Measurements from ENCODE around the gene HDAC10.

HDAC10 gene

DNA sequence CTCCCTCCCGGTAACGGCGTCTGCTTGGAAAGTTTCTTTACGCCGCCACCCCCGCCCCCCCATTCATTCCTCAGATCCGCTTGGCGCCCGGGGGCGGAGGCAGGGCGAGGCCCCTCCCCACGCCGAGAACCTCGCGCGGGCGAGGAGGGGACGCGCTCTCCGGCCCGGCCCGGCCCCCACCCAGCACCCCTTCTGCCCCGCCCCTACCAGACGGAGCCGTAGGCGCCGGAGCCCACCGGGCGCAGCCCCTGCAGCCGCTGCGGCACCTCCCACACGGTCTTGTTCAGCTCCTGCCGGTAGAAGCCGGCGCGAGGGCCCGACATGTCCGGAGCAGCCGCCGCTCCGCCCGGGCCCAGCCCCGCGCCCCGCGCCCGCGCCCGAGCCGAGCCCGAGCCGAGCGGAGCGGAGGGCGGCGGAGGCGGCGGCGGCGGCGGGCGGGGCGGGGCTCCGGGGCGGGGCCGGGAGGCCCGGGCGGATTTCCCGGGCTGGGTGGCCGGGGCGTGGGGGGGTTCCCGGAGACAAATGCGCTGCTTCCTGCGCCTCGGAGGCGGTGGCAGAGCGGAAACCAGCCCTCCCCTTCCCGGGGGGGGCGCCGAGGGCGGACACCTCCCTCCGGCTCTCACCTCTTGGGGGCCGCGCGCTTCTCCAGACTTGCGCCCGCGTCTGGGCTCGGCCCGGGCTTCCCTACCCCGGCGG is 19.1 kb upstream of the HDAC10 start, which contains the start of gene MAPK11:
MAPK11 (minus strand) TSS at position 411 of the 696 bp plus-strand sequence; CDS start at position 323, 88 bp downstream.
- DNase-seq: peak in 1 of 2 experiments; percentile 29

DNA sequence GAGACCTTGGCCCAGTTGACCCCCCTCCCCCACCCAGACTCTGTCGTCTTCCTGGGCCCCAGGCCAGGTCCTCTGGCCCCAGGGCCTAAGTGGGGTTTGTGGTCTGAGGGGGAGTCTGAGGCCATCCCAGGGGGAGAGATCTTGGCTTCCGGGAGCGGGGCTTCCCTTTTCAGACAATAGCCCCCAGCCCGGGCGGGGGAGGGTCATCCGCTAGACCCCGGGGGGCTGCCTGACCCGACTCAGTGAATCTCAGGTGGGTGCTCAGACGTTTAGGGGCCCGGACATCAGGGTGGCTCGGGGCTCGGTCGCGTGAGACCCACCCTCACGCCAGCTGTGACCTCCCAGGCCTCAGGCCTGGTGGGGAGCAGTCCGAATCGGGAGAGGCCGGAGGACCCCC is 18.5 kb upstream of the HDAC10 start:
- no peak for DNase-seq

DNA sequence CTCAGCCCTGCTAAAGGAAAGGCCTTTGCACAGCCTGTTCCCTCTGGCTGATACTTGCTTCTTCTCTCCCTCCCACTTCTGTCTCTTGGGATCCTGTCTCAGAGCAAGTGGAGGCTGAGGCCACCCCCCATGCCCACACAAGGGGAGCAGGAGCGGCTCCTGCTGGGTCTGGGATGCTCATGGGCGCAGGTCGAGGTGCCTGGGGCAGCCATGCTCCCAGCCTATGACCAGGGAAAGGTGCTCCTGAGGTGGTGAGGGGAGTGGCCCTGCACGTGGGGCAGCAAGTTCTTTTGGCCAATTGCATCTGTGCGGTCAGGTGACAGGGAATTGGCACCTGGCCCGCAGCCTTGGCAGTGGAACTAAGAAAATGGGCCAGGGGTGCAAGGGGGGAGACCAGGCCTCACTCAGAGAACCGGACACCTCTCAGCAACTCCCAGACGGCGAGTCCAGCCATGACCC is 17.6 kb upstream of the HDAC10 start:
- no peak for DNase-seq

DNA sequence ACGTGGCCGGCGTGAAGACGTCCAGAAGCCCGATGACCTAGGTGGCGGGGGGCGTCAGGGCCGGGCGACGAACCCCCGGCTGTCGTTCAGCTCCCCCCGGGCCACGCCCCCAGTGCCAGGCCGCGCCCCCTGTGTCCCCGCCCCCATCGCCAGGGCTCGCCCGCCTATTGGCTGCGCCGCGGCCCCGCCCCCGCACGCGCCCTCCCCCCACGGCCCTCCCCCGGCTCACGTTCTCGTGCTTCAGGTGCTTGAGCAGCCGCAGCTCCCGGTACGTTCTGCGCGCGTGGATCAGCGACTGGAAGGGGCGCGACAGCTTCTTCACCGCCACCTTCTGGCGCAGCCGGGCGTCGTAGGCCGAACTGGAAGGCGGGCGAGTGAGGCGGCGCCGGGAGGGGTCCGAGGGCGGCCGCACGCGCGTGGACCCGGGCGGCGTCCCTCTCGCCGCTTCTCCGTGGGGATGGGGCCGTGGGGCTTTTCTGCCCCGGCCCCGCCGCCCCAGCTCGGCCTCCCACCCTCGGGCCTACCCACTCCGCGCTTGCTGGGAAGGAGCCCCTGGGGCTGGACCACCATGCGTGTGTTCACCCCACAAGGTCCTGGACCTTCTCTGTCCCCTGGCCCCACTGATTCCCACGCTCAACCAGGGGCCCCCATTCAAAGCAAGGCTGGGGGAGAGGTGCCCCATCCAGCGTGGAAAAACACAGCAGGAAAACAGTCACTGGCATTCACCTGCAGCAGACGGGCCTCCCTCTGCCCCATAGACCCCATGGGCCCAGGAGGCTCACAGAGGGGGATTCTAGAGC is 16.7 kb upstream of the HDAC10 start:
- DNase-seq: no peak

DNA sequence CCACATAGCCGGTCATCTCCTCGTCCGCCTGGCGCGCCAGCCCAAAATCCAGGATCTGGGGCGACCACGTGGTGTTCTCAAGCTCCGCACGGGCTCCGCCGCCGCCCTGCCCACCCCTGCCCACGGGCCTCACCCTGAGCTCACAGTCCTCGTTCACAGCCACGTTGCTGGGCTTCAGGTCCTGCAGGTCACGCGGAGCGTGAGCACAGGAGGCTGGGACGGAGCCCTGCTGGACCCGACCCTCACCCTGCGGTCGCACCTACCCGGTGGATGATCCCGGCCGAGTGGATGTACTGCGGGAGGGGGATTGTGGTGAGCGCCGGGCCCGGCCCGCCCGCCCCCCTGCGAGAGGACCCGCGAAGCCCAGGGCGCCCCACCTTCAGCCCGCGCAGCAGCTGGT is 15.9 kb upstream of the HDAC10 start:
- DNase-seq: no peak

DNA sequence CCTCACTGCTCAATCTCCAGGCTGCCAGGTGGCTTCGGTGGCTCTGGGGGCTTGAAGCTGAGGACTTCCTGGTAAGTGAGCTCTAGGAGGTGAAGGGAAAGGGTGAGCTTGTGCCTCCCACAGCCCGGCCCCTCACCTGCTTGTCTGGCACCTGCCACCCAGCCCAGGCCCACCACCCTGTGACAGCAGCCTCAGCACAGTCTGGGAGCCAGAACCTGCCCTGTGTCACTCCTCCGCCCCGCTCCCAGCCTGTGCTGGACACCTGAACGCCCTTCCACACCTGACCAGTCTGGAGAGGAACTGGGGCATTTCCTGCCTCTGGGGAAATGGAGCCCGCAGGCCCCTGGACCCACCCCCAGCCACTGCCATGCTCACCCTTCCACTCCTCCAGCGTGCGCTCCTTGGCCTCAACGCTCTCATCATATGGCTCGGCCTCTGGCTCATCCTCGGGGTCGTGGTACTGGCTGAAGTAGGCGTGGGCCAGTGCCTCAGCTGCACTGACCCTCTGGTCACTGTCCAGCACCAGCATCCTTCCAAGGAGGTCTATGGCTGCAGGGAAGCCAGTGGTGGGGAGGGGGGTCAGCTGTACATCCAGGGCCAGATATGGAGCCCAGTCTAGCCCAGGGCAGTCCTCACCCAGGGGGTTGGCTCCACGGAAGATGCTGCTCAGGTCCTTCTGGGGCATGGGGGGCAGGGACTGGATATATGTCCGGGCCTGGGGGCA is 14.0 kb upstream of the HDAC10 start:
- no peak for DNase-seq

DNA sequence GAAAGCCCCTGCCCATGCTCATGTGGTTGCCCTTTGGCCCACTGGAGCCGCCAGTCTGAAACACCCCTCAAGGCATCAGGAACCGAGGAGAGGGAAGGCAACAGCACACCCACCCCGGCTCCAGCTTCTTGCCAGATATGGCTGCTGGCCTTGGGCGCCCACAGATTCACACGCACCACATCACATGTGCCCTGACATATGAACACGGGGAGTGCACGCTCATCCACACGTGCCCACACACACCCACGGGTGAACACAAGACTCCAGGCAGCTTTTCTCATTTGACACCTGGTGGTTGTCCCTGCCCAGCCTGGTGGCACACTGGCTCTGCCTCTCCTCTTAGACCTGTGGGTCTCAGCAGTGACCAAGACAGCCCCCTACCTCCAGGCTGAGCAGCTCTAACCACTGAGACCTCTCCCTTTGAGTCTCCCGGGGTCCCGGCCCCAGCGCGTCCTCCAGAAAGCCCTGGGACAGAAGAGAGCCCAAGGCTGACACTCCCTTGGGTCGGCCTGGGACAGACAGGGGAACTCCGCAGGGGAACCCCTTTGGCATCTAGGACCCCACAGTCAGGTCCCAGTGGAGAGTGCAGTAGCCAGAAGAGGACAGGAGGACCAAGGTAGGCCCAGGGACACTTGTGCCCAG is 13.2 kb upstream of the HDAC10 start:
- DNase-seq: no peak

DNA sequence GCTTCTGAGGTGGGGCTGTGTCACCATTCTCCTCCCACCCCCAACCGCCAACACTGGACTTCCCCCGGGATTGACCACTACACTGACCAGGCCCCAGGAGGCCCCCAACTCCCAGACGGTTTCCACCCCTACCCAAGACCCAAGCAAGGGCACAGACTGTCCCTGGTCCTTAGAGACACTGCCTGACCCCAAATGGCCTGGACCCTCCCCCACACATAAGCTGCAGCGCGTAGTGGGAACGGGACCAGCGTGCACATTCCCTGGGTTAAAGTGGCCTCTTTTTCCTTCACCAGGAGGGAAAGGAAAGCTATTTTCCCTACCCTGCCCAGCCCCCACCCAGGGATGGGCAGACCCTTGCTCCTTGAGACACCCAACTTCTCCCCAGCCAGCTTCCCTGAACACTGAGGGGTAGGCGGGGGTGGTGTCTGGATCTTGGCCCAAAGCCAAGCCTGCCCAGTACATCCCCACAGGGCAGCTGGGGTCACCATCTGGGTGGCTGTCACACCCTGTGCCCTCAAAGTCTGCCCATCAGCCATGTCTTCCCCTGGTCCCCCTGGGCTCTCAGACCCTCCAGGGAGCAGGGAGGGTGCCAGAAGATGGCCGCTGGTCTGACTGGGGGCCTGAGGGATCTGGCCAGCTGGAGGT is 12.0 kb upstream of the HDAC10 start:
- DNase-seq: no peak

DNA sequence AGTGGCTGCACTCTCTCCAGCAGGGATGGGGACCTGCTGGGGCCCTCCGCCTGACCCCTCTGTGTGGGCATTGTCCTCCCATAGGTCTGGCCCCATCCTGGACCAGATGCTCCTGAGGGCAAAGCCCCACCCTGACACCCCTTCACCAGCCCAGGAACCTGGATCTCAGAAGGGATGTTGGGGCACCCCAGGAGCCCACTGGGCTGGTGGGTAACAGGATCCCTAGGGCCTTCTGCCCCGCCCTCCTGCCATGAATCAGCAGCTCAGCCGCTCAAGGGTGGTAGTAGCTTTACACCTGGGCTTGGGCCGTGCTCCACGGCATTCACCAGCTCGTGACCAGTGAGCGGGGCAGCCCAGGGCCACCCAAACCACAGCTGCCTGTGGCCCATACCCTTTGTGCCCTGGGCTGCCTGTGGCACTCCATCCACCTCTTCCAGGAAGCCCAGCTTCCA is 11.4 kb upstream of the HDAC10 start:
- DNase-seq: peak in 1 of 2 experiments; percentile 9

DNA sequence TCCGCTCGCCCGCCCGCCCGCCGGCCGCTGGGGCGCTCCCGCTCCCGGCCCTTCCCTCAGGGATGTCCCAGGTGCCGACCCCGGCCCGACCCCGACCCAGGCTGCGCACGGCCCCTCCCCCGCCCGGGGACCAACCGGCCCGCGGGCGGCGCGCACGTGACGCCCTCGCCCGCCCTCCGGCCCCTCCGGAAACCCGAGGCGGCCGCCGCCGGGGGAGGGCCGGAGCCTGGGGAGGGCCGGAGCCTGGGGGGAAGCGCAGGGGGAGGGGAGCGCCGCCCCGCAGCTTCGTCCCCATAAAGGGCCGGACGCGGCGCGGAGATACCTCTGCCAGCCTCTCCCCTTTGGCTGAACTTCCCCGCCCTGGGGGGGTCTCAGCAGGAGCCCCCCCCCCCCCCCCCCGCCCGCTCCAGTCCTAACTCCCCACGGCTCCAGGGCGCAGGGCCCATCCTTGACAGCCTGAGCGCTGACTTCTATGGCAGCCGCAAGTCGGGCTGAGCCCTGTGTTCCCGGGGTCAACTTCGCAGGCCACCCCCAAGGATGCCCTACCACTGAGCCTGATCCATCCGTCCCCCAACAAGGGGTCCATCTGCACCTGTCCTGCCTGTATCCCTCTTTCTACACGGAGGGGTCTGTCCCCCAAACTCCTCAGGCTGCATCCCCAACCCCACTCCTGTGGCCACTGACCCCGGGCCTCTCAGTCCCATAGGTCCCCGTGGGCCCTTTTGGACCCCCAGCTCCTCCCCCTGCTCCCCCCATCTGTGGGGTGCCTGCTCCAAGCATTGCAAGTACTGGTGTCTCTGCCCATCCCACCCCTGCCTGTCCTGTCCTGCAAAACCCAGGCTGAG is 10.8 kb upstream of the HDAC10 start, which contains the start of gene MAPK12:
MAPK12 (minus strand) TSS at position 69 of the 845 bp plus-strand sequence. CDS start 174 bp downstream, outside the sequence.
- peak in 1 of 2 experiments; percentile 12 for DNase-seq

DNA sequence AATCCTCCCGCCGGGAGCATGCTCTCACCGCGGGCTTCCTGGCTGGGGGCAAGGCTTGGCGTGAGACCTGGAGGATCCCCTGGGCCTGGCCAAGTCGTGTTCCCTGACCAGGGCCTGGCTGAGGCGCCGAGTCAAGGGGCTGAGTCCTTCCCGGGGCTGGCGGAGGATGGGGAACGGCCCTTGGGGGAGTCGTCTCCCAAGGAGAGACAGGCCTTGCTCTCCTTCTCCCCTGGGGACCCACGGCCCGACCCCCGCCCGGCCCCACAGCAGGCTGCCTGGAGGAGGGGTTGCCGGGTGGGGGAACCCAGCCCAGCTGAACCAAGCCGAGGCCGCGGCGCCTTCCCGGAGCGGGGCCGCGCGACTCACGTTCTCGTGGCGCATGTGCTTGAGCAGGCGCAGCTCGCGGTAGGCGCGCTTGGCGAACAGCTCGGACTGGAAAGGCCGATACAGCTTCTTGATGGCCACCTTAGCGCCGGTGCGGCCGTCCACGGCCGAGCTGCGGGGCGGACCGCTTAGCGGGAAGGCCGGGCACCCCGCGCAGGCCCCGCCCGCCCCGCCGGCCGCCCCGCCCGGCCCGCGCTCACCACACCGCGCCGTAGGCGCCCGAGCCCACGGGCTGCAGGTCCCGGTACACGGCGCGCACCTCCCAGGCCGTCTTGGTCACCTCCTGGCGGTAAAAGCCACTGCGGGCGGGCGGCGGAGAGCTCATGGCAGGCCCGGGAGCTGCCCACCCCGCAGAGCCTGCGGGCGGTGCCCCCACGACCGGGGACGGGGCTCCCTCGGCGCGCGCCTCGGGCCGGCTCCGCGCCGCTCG is 9.9 kb upstream of the HDAC10 start:
- DNase-seq: peak in 1 of 2 experiments; percentile 38

DNA sequence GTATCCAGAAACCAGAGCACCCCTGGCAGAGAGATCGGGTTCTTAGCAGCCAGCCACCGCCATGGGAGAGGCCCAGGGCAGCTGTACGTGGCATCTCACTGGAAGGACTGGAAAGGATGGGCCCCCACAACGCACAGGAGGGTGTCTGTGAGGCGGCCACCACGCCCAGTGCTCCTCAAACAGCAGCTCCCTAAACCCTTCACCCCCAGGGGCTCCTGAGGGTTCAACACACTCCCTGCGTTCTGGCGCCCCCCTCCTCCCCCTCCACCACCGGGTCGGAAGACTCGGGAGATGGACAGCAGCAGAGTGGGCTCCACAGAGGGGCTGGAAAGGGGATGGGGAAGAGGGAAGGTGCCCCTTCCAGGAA is 9.4 kb upstream of the HDAC10 start:
- DNase-seq: peak in 1 of 2 experiments; percentile 19

DNA sequence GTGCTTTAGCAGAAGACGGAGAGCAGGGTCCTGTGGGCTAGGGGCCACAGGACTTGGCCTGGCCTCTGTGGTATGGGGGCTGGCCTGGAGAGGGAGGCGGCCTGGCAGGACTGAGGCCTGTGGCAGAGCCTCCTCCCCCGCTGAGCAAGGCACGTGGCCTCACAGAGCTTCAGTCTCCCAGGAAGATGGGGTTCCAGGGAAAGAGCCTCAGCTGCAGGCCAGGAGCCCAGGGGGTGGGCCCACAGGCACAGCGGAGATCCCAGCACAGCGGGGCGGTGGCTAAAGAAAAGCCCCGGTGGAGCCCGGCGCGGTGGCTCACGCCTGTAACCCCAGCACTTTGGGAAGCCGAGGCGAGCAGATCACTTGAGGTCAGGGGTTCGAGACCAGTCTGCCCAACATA is 8.2 kb upstream of the HDAC10 start:
- DNase-seq: no peak

DNA sequence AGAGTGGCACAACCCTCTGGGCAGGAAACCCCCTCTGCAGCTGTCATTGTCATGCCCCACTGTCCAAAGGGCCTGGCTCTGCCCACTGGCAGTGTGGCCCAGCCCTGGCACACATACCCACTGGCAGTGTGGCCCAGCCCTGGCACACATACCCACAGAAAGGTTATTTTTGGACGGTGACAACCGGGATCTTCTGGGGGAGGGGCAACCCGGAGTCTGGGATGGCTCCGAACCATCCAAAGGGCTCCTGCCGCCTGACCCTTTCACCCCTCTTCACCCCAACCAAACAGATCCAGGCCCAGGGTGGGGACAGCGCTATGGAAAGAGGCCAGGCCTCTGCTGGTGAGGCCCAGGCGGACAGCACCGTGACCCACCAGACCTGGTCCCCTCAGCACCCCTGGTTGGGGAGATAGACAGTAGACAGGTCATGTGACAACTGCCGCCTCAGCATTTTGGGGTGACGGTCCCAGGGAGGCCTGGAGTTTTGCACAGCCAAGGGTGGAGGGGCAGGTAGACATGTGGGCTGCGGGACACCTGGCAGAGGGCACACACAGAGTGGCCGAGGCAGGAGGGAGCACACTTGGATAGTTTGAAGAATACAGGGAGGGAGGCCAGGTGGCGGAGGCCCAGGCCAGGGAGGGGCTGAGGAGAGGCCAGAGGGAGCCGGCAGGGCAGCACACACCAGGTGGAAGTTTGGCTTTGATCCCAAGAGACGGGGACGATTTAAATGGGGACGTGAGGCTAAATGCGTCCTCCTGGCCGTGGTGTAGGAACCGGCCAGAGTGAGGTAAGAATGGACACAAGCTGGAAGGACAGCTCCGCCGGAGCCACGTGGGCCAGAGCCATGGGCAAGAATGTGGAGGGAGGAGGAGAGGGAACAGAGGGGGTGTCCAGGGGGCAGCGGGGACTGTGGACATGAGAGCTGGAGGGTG is 7.6 kb upstream of the HDAC10 start:
- DNase-seq: no peak

DNA sequence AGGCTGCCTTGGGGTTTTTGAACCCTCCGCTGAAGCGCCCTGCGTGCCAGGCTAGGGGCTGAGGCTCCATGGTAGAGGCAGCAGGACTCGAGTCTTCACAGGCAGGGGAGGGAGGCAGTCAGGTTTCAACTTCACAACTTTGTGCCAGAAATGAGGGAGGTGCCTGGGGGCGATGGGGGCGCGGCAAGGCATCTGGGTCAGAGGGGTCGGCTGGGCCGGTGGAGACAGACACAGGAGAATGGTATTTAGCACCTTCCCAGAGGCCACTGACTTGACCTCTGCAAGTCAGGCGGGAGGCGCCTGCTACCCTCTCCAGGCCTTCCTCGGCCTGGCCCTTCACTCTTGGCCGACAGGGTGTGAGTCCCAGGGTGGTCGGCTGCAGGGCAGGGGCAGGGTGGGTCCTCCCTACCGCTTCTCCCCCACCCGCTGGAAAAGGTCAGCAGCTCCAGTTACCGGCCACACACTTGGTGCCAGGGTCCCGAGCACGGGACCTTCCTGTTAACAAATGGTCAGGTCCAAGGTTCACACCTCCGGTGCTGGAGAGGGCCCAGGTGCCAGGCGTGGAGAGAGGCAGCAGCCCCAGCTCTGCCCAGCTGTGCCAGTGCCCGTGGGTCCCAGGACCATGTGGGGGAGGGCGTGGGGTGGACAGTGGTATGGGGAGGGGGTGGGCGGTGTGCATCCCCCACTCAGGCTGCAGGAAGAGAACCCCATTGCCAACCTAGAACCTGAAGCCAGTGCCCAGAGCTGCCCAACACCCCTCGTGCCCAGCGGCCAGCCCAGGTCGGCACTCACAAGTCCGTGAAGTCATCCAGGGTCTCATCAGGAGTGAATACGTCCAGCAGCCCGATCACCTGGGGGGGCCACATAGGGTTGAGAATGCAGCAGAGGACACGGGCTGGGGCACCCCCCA is 6.6 kb upstream of the HDAC10 start:
- no peak for DNase-seq

DNA sequence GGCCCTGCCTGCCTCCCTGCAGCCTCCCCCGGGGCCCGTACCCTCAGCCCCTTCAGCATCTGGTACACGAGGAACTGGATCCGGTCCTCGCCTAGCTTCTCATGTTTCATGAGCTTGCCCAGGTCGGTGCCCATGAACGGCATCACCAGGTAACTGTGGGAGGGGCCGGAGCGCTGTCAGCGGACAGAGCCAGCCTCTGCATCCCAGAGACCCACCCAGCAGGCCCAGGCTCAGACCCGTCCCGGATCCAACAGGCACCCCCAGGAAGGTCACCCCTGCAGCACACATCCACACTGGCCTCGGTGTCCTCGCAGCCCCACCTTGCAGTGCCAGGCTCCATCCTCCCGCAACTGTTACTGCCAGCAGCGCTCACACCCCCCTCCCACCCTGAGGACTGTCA is 6.0 kb upstream of the HDAC10 start:
- no peak for DNase-seq

DNA sequence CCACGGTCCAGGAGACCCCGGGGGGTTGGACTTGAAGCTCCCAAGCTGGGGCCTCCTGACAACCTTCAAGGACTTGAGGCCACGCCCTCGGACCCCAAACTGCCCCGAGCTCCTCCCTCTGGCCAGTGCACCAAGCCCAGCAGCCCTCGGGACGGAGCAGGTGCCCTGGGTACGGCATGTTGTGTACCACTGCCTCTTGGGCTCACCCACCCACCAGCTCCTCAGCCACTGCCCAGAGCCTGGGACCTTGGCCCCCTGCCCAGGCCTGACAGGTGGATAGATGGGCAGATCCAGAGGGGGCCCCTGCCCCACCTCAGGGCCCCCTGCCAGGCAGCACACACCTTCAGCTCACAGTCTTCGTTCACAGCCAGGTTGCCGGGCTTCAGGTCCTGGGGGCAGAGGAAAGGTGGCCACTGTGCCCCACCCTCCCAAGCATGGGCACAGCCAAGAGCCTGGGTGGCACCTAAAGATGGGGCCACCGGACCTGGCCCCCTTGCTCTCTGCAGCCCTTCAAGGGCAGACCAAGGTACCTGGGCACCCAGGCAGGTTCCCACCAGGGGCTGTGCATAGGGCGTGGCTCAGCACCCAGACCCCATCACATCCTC is 5.3 kb upstream of the HDAC10 start:
- DNase-seq: no peak

DNA sequence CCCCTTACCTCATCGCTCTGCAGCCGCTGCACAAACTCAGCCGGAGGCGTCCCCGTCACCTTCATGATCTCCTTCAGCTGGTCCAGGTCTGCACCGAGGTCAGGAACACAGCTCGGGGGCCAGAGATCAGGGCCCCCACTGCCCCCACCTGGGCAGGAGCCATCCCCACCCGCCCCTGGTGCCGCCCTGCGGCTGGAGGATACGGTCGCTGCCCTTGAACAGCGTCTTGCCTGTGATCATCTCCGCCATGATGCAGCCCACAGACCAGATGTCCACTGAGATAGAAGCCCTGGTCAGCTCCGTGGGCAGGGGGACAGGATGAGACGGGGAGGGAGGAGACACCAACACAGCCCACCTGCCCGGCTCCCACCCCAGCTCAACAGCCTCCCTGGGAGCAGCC is 4.5 kb upstream of the HDAC10 start:
- DNase-seq: no peak

All from SW 1271 (cell line).